HG02885 (cell line): ENCODE results near the gene C1orf115.
A peak's percentile ranks its signal among the peaks of the same experiment; 100 is the strongest.
"Not testable (repeated sequence)": the region's sequence is repeated elsewhere in the genome, so short reads cannot be mapped to it uniquely, and the experiment has no call there.

Experiments used
- ATAC-seq: cut with Tn5 transposase; IDR thresholded peaks from one replicate; pipeline ENCODE4 v1.9.1; 2021; ENCODE audit warnings: mild to moderate bottlenecking; ENCODE audit not compliant: unreplicated experiment, poor library complexity

The C1orf115 gene, protein sequence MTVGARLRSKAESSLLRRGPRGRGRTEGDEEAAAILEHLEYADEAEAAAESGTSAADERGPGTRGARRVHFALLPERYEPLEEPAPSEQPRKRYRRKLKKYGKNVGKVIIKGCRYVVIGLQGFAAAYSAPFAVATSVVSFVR

GRCh38 chr1:220690140-220691052 is at the start of gene C1orf115:
Gene C1orf115, plus strand, starts transcription at chr1:220690363. Its CDS starts 40 bp downstream, at chr1:220690403.
- ATAC-seq = peak; percentile 97

DNA sequence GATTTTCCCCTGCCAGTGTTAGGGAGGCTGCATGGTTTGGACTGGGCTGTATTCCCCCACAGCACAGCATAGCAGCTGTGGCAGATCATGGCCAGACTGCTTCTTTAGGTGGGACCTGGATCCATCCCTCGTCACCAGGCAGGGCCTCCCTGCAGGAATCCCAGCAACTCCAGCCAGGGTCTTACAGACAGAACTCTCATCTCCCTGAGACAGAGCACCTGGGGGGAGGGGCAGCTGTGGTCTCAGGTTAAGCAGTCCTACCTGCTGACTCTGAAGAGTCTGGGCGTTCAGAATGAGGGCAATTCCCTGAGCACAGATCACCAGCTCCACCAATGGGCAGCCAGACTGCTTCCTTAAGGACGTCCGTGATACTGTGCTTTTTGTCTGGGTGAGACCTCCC is 47.9 kb upstream of the C1orf115 start:
- no peak for ATAC-seq

DNA sequence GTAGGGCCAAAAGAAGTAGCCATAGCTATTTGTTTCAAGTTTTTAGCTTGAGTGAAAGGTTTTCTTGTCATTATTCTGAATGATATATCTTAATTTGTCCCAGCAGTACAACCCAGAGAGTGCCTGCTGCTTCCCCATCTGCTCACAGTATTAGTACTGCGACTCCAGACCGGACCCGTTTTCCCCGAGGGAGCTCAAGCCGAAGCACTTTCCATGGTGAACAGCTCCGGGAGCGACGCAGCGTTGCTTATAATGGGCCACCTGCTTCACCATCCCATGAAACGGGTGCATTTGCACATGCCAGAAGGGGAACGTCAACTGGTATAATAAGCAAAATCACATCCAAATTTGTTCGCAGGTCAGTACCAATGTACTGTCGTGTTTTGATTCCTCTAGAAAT is 37.2 kb upstream of the C1orf115 start:
- no peak for ATAC-seq

GRCh38 chr1:220655509-220655908 is 34.7 kb upstream of the C1orf115 start:
- peak; percentile 94 for ATAC-seq

DNA sequence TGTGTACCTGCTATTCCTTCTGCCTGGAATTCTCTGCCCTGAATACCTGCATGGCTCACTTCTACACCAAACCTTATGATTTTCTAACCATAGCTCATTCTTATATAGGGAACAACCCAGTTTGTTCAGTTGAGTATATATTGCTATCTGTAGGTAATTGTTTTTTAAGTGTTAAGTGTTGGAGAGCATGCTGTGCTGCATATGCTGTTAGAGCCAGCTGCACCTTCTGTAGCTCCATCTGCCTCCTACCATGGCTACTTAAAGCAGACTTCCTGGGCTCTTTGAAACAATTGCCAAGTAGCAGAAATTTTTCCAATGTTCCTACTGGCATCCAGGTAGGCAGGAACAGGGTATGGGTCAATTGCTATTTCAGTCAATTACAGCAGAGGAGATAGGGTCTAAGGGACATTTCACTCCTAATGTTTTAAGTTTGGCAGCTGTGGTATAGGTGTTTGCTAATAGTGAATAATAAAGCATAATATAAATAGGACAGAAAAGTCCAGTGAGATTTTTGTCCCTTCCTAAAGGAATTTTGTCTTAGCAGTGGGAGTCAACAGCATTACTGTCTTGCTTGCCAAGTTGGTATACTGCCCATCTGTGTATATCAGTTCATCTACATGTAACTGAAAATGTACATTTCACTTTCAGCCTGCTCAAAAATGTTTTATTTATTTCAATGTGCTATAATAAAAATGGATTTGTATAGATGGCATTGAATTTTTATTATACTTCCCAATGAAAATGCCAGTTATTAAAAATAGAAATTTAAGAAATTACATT is 34.0 kb upstream of the C1orf115 start:
- ATAC-seq = peak; percentile 24

- no peak for ATAC-seq
These were observed 23.8 kb upstream of the C1orf115 start for GRCh38 chr1:220666349-220666748.

- no peak for ATAC-seq
These were observed 21.2 kb upstream of the C1orf115 start for GRCh38 chr1:220669005-220669404.

- ATAC-seq = no peak
These were observed 19.8 kb upstream of the C1orf115 start for GRCh38 chr1:220670365-220670764.

- no peak for ATAC-seq
These were observed 16.2 kb upstream of the C1orf115 start for GRCh38 chr1:220673921-220674320.

- no peak for ATAC-seq
These were observed 12.9 kb upstream of the C1orf115 start for GRCh38 chr1:220677251-220677650.

DNA sequence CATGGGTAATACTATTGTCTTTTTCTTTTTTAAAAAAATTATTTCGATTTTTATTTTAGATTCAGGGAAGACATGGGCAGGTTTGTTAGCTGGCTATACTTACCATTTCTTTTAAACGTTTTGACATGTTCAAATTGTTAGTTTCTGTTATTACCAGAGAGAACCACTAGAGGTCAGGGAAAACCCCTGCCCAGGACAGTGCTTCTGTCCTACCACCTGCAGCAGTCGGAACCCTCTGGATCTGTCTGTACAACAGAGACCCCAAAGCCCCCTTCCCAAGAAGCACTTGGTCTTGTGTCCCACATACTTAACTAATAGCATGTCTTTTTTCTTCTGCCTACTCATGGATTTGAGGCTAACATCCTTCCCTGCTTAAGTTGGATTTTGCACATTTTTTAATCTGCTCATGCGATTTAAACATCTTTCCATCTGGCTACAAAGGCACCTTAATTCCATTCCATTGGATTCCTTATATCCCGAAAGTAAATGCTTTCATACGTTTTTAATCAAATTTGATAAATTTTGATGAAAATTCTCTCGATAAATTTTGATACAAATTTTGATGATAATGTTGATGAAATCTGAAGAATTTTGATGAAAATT is 10.0 kb upstream of the C1orf115 start:
- peak; percentile 97 for ATAC-seq

GRCh38 chr1:220681220-220681880 is 8.8 kb upstream of the C1orf115 start:
- ATAC-seq = no peak

GRCh38 chr1:220682901-220683576 is 7.1 kb upstream of the C1orf115 start:
- ATAC-seq = no peak

DNA sequence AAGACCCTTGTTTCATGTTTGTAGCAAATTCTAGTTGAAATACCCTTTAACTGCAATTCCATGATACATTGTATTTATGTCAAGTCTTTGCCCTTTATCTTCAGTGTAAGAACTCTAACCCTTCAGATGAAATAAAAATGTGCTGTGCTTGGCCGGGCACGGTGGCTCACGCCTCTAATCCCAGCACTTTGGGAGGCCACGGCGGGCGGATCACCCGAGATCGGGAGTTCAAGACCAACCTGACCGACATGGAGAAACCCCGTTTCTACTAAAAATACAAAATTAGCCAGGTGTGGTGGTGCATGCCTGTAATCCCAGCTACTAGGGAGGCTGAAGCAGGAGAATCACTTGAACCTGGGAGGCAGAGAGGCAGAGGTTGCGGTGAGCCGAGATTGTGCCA is 6.4 kb upstream of the C1orf115 start:
- not testable (repeated sequence) for ATAC-seq

GRCh38 chr1:220684890-220685289 is 5.3 kb upstream of the C1orf115 start:
- ATAC-seq = no peak

DNA sequence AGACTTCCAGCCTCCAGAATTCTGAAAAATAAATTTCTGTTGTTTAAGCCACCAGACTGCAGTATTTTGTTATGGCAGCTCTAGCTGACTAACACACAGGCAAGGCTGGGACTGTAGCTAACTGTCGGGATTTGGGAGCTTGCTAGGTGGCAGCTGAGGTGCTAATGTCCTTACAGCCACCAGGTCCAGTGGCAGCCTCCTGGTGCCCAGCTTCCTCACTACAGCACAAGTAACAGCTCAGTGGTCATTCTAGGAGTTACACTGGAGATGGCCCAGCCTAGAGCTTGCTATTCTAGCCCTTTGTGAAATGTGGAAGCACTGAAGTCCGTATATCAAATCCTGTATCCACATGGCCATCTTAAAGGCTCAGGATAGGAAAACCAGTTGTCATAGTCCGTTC is 4.3 kb upstream of the C1orf115 start:
- ATAC-seq = no peak

GRCh38 chr1:220687809-220688208 is 2.4 kb upstream of the C1orf115 start:
- ATAC-seq = no peak

DNA sequence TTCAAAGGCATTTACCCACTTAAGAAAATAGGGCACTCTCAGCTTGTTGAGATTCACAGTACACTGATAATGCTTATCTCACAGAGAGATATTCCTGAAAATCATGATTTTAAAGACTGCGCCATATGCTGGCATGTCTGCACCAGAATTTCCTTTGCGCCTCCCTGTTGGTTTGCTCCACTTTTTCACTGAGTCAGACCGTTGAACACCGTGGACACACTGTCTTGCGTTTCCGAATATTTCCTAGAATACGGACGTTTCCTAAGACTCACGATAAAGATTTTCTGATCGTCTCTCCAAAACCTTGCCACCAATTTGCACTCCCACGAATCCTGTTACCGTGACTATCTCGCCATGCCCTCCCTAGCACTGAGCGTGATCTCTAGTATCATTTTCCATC is 497 bp upstream of the C1orf115 start:
- ATAC-seq = no peak

GRCh38 chr1:220691053-220691684 is 1.0 kb downstream of the C1orf115 start:
- no peak for ATAC-seq
